Osteoblast (primary cell): ENCODE results near the gene GSX1. TPM values are rescaled to one million over a fixed set of nuclear protein-coding genes. Genes with fewer than 3 reads are reported as not detected.

Source experiments
- DNase-seq: peaks from one replicate; pipeline ENCODE4 v3.0.0; 2011; ENCODE audit warnings: low spot score, mixed read lengths; ENCODE audit not compliant: insufficient read length; ENCODE audit errors: missing footprints
- H2AFZ ChIP-seq: 2 replicates; pipeline ENCODE4 v1.6.0; 2011; ENCODE audit warnings: mild to moderate bottlenecking, low read length
- H3K27ac ChIP-seq: 2 replicates; pipeline ENCODE4 v1.5.1; 2011; ENCODE audit warnings: mild to moderate bottlenecking, low read depth, low read length, moderate library complexity
- H3K27me3 ChIP-seq: 2 replicates; pipeline ENCODE4 v1.6.0; 2012; ENCODE audit warnings: mild to moderate bottlenecking, control low read depth, inconsistent platforms, low read length, moderate library complexity; ENCODE audit not compliant: insufficient read depth
- H3K36me3 ChIP-seq: 2 replicates; pipeline ENCODE4 v1.5.1; 2011; ENCODE audit warnings: mild to moderate bottlenecking, low read length, control low read depth, moderate library complexity; ENCODE audit not compliant: insufficient read depth
- H3K4me1 ChIP-seq: 2 replicates; pipeline ENCODE4 v1.5.1; 2011; ENCODE audit warnings: mild to moderate bottlenecking, low read length, control low read depth, moderate library complexity; ENCODE audit not compliant: insufficient read depth
- H3K4me2 ChIP-seq: 2 replicates; pipeline ENCODE4 v1.6.0; 2011; ENCODE audit warnings: mild to moderate bottlenecking, low read length; ENCODE audit not compliant: insufficient read depth
- H3K4me3 ChIP-seq: fragments of 200-600 bp; sonication (generic); 3 replicates; pipeline ENCODE4 v1.5.1; 2012; ENCODE audit warnings: mild to moderate bottlenecking, low read length, inconsistent platforms; ENCODE audit not compliant: insufficient read depth
- H3K79me2 ChIP-seq: 2 replicates; pipeline ENCODE4 v1.6.0; 2012; ENCODE audit warnings: mild to moderate bottlenecking, low read length, control low read depth, inconsistent platforms; ENCODE audit not compliant: insufficient read depth
- H3K9me3 ChIP-seq: 2 replicates; pipeline ENCODE4 v1.5.1; 2011; ENCODE audit warnings: low read depth, low read length, control low read depth
- H4K20me1 ChIP-seq: 2 replicates; pipeline ENCODE4 v1.6.0; 2012; ENCODE audit warnings: mild to moderate bottlenecking, low read length, control low read depth; ENCODE audit not compliant: insufficient read depth
- total RNA-seq: library from RNA; depleted of rRNA; stranded (reverse); fragments of >200 nt; gene quantifications from 2 replicates; pipeline ENCODE4 v1.2.3, GENCODE V29; 2012
- TF ChIP-seq, protein P1 (sequence below): IDR thresholded peaks from 2 replicates; pipeline ENCODE4 v1.5.1; 2011; ENCODE audit warnings: mild to moderate bottlenecking, low read depth, low read length, moderate library complexity; ENCODE audit errors: extremely low read depth

GSX1 gene
- total RNA-seq, 1 donor = not detected

GRCh38 chr13:27821566-27821965 lies 29.3 kb downstream of the GSX1 start:
- peaks cover 61% of the 10 kb centered on the region for H3K27me3 ChIP-seq
- H3K9me3 ChIP-seq = no peaks in the 10 kb centered on the region
- H3K4me3 ChIP-seq = no peak overlapping the region
- no peak overlapping the region for H3K4me2 ChIP-seq
- H3K27ac ChIP-seq = no peak overlapping the region
- H3K79me2 ChIP-seq = no peaks in the 10 kb centered on the region
- peaks cover 4% of the 10 kb centered on the region for H3K4me1 ChIP-seq
- TF ChIP-seq, protein P1, sequence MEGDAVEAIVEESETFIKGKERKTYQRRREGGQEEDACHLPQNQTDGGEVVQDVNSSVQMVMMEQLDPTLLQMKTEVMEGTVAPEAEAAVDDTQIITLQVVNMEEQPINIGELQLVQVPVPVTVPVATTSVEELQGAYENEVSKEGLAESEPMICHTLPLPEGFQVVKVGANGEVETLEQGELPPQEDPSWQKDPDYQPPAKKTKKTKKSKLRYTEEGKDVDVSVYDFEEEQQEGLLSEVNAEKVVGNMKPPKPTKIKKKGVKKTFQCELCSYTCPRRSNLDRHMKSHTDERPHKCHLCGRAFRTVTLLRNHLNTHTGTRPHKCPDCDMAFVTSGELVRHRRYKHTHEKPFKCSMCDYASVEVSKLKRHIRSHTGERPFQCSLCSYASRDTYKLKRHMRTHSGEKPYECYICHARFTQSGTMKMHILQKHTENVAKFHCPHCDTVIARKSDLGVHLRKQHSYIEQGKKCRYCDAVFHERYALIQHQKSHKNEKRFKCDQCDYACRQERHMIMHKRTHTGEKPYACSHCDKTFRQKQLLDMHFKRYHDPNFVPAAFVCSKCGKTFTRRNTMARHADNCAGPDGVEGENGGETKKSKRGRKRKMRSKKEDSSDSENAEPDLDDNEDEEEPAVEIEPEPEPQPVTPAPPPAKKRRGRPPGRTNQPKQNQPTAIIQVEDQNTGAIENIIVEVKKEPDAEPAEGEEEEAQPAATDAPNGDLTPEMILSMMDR = no peak
- no peak for DNase-seq
- no peak overlapping the region for H2AFZ ChIP-seq
- H4K20me1 ChIP-seq = peaks cover 10% of the 10 kb centered on the region
- H3K36me3 ChIP-seq = no peaks in the 10 kb centered on the region

DNA sequence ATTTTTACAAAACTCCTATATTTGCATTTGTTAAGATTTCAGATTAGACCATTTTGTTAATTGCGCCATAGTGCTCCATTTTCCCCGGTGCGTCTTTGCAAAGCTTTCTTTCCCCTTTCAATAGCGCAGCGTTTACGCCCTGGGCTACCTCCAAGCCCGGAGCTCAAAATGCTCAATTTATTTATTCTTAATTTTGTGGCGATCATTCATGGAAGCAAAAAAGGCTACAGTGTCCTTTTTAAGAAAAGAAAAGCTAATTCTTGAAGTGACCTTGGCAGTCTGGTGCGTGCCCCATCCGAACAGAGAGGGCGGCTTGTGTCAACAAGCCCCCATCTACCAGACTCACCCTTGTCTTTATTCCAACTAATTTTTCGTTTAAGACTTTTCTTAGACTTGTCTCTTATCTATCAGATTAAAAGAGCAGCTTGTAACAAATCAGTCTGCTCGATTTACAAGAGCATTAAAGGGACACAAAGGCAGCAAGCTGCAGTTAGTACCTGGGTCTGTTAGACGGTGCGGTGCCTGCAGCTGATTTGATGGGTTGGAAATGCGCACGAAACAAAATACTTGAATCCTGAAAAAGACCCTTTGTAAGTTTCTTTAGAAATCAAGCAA lies 30.1 kb downstream of the GSX1 start:
- H3K4me3 ChIP-seq = no peak overlapping the region
- H3K4me1 ChIP-seq = peaks cover 8% of the 10 kb centered on the region
- no peak overlapping the region for H3K27ac ChIP-seq
- H3K79me2 ChIP-seq = no peaks in the 10 kb centered on the region
- TF ChIP-seq, protein P1 = no peak
- H3K9me3 ChIP-seq = no peaks in the 10 kb centered on the region
- DNase-seq = no peak
- H3K4me2 ChIP-seq = no peak overlapping the region
- peaks cover 61% of the 10 kb centered on the region for H3K27me3 ChIP-seq
- peaks cover 10% of the 10 kb centered on the region for H4K20me1 ChIP-seq
- no peaks in the 10 kb centered on the region for H3K36me3 ChIP-seq
- H2AFZ ChIP-seq = no peak overlapping the region

GRCh38 chr13:27822873-27823311 lies 30.6 kb downstream of the GSX1 start:
- Histone ChIP-seq H3K4me3 (no peak overlapping the region), H3K27me3 (peaks cover 61% of the 10 kb centered on the region), H3K4me2 (no peak overlapping the region), H3K9me3 (no peaks in the 10 kb centered on the region), H2AFZ (no peak overlapping the region), H3K27ac (no peak overlapping the region), H4K20me1 (peaks cover 10% of the 10 kb centered on the region), H3K79me2 (no peaks in the 10 kb centered on the region), H3K4me1 (peaks cover 8% of the 10 kb centered on the region), H3K36me3 (no peaks in the 10 kb centered on the region)
- TF ChIP-seq, protein P1 = no peak
- DNase-seq = no peak

DNA sequence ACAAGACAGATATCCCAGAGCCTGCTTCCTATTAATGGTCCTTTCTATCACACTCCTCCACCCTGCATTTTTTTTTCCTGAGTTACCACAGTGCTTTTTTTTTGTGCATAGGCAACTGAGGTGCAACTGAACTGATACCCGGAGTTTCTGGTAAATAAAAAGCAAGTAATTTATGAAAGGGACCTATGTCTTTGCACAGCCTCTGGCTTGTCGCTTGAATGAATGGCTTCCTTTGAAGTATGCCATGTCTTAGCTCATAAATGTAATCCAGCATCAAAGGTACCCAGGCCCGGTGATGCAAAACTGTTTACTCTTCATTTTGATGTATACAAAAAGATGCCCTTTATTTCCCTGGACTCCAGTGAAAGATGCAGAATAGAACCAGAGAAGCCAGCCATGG lies 31.8 kb downstream of the GSX1 start:
- Histone ChIP-seq H3K27ac (no peak overlapping the region), H2AFZ (no peak overlapping the region), H3K4me1 (peaks cover 8% of the 10 kb centered on the region), H4K20me1 (peaks cover 10% of the 10 kb centered on the region), H3K36me3 (no peaks in the 10 kb centered on the region), H3K9me3 (no peaks in the 10 kb centered on the region), H3K79me2 (no peaks in the 10 kb centered on the region), H3K4me3 (no peak overlapping the region), H3K27me3 (peaks cover 61% of the 10 kb centered on the region), H3K4me2 (no peak overlapping the region)
- TF ChIP-seq, protein P1 = no peak
- DNase-seq = no peak
